Tongue (tissue), 2 donors: Measurements from ENCODE around the gene ANGPTL4. TPM values are rescaled to one million over a fixed set of nuclear protein-coding genes. Genes with fewer than 3 reads are reported as not detected.
"Not testable (repeated sequence)": the region's sequence is repeated elsewhere in the genome, so short reads cannot be mapped to it uniquely, and the experiment has no call there.

Experiments
- DNase-seq: peaks from one replicate; pipeline ENCODE4 v3.0.0-alpha.2; 2015
- total RNA-seq: library from RNA; depleted of rRNA; stranded (reverse); fragments of >200 nt; gene quantifications from one replicate; pipeline ENCODE4 v1.2.3, GENCODE V29; 2014

The ANGPTL4 gene
- total RNA-seq, 1 donor from 2014 or later: not detected

- DNase-seq: peak; percentile 88
These were observed 29.3 kb upstream of the ANGPTL4 start for GRCh38 chr19:8334458-8335342.

GRCh38 chr19:8335343-8336071 is 28.4 kb upstream of the ANGPTL4 start:
- no peak for DNase-seq

GRCh38 chr19:8336072-8336569 is 27.8 kb upstream of the ANGPTL4 start:
- no peak for DNase-seq

GRCh38 chr19:8336660-8337059 is 27.3 kb upstream of the ANGPTL4 start:
- DNase-seq: no peak

- DNase-seq: no peak
These were observed 26.2 kb upstream of the ANGPTL4 start for GRCh38 chr19:8337728-8338127.

DNA sequence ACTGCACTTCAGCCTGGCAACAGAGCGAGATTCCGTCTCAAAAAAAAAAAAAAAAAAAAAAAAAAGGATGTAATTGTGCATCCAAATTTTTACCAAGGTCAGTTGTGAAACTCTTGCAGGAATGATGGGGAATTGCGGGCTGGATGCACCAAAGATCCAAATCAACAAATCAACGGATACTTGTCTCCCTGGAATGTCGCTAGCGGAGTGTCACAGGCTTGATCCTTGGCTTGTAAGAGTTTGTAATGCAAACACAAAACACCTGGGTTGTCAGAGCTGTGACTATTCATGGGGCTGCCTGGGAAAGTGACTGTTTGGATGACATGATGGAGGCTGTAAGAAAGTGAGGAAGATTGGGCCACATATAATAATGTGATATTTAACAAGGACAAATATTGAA is 25.1 kb upstream of the ANGPTL4 start:
- no peak for DNase-seq

DNA sequence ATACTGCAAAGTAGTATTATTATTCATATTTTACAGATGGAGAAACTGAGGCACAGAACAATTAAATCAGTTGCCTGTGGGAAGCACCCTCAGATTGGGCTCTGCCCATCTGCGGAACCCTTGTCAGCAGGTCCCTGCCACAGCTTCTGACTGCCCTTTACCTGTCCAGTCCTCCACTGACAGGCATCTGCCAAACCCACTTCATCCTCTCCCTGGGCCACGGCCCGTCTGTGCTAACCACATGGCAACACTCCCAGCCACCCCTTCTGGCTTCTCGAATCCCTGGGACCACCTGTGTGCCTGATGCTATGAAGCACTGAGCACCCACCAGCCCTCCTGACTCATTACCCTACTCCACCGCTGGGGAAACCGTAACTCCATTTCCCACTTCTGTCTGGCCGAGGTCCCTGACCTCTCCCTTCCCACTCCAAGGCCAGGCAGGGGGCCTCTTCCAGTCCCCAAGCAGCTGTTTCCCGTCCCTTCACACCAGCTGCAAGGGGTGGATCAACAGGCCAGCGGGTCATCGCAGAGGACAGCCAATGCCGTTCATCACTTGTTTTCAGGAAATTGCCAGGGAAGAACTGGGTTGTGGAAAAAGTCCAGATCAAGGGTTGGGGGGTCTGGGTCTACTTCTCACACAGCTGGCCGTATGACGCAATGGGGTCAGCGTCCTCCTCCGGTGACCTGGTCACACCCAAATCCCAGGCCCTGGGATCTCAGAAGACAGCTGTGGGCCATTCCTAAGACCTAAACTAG is 23.4 kb upstream of the ANGPTL4 start:
- DNase-seq: no peak

DNA sequence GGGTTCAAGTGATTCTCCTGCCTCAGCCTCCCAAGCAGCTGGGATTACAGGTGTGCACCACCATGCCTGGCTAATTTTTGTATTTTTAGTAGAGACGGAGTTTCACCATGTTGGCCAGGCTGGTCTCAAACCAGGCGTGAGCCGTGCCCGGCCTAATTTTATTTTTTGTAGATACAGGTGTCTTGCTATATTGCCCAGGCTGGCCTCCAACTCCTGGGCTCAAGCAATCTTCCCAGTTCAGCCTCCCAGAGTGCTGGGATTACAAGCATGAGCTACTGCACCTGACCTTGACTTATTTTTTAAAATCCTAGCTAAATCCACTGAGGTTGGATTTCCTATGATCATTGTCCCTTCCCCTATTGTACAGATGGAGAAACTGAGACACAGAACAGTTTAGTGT is 22.5 kb upstream of the ANGPTL4 start:
- not testable (repeated sequence) for DNase-seq

DNA sequence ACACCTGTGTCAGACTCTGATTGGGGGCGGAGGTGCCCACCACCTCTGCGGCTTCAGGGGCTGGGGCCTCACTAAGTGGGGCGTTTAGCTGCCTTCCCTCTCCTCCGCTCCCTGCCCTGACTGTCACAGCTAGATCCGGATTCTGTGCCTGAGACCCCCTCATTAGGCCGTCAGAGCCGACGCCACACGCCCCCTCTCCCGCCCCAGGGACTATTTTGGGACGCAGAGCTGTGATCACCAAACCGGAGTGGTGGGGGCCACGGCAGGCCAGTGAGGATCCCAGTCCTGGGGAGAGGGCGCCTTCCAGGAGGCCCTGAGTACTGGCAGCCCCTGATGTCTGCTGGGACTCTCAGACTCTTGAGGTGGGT is 21.7 kb upstream of the ANGPTL4 start:
- DNase-seq: no peak

DNA sequence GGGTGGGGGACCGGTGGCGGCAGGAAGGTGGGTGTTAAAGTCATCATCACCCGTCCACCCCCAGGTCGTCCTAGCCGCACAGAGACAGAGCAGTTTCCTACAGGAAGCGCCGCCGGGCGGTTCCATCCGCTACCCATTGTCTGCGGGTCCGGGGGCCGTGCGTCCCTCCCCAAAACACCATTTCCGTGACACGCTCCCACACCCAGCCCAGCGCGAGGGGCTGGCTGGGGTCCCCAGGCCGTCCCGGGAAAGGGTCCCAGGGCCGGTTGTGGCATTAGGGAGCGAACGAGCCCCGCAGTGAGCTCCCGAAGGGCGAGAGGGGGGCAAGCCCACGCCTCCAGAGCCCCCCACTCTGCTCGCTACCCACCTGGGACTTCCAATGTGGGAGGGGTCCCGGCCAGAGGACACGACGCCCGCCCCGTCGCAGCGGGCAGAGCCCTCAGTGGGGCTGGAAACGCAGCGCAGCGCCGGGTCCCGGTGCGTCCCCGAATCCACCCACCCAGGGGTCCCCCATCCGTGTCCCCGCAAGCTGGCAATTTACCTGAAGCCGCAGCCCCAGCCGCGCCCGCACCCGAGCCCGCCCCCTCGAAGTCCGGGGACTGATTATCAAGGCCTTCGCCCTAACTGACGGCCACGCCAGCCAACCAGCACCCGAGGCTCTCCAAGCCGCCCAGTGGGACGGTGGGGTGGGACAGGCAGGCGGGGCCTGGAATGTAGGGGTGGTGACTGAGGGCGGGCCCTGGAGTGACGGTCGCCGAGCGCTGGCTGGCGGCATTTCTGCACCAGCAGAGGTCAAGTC is 21.1 kb upstream of the ANGPTL4 start, which contains the start of gene KANK3:
Gene KANK3, minus strand, starts transcription at position 579 of the 799 bp plus-strand sequence. CDS start 5,434 bp downstream, outside the sequence.
- peak; percentile 91 for DNase-seq

DNA sequence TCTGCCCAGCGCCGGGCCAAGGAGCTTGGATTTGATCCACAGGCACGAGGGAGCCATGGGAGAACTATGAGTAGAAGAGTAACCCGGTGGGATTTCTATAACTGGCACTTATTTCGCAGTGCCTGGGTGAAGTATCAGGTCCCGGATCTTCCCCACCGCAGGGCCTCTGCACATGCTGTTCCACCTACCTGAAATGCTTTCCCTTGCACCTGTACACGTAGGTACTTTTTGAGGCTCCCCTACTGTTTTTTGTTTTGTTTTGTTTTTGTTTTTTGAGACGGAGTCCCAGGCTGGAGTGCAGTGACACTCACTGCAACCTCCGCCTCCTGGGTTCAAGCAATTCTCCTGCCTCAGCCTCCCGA is 20.5 kb upstream of the ANGPTL4 start:
- DNase-seq: no peak

GRCh38 chr19:8349629-8350372 is 14.2 kb upstream of the ANGPTL4 start:
- DNase-seq: not testable (repeated sequence)

GRCh38 chr19:8352134-8352827 is 11.7 kb upstream of the ANGPTL4 start:
- DNase-seq: no peak

- not testable (repeated sequence) for DNase-seq
These were observed 11.1 kb upstream of the ANGPTL4 start for GRCh38 chr19:8352845-8353244.

DNA sequence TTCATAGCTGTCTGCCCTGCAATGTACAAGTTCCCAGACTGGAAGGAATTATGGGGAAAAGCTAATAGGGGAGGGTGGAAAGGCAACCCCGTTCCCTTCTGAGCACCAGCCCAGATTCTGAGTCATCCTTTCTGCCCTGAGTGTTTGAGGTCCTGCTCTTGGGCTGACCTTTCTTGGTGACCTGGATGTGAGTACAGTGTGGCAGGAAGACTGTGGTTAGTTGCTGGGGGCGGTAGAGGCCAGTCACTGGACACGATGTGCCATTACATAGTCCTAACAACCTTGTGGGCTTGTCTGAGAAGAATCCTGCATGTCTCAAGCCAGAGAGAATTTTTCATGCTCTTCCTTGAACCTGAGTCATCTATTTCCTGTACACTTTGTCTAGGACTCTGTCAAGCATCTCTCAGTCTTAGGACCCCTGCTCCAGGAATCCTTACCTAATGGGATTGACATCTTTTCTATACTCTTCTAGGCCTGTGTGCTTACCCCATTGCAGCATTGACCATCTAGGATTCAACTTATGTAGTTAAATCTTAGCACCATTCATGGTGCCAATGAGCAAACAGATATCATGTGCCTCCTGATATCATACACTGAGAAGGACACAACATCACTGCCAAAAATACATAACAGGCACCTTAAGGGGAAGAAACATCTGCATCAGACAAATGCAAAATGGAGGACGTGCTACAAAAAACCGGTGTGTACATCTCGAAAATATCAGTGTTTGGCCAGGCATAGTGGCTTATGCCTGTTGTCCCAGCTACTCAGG is 8.1 kb upstream of the ANGPTL4 start:
- DNase-seq: no peak

GRCh38 chr19:8357007-8357521 is 6.9 kb upstream of the ANGPTL4 start:
- DNase-seq: no peak

GRCh38 chr19:8358948-8359347 is 5.0 kb upstream of the ANGPTL4 start:
- no peak for DNase-seq

DNA sequence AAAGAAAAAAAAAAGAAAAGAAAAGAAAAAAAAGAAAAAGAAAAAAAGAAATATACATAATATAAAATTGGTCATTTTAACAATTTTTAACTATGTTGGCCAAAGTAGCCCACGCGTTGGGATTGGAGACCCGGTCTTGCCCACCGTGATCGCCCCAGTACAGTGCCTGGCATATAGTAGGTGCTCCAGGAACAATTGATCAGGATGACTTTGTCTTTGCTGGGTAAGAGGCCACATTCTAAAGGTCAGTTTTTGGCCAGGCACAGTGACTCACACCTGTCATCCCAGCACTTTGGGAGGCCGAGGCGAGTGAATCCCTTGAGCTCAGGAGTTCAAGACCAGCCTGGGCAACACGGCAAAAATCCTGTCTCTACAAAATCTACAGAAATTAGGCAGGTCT is 3.8 kb upstream of the ANGPTL4 start:
- DNase-seq: no peak
